Tibial nerve (tissue), 4 donors: ENCODE results near the gene FAHD2A. TPM values are rescaled to one million over a fixed set of nuclear protein-coding genes. Genes with fewer than 3 reads are reported as not detected.

Source experiments
- DNase-seq, 2 donors: peaks; one replicate each; pipeline ENCODE4 v3.0.0-alpha.2; 2019; ENCODE audit warnings: low spot score in 2 of 2
- H3K27ac ChIP-seq, 4 donors: fragments of 200-600 bp; sonication (generic) in 3 of 4; one replicate each; pipeline ENCODE4 v1.5.1; 2017 to 2019; ENCODE audit warnings: mild to moderate bottlenecking in 1 of 4
- H3K27me3 ChIP-seq, 2 donors: fragments of 200-600 bp; sonication (generic) in 1 of 2; one replicate each; pipeline versions ENCODE4 v1.5.1 to v1.6.0; 2017 to 2019
- H3K36me3 ChIP-seq, 3 donors: fragments of 200-600 bp; sonication (generic); one replicate each; pipeline ENCODE4 v1.5.1; 2018 to 2019
- H3K4me1 ChIP-seq, 4 donors: fragments of 200-600 bp; sonication (generic) in 3 of 4; one replicate each; pipeline ENCODE4 v1.5.1; 2017 to 2019
- H3K4me3 ChIP-seq, 4 donors: fragments of 200-600 bp; sonication (generic) in 3 of 4; one replicate each; pipeline ENCODE4 v1.5.1; 2017 to 2019; ENCODE audit warnings: mild to moderate bottlenecking in 1 of 4, moderate library complexity in 1 of 4
- H3K9me3 ChIP-seq, 4 donors: fragments of 200-600 bp; sonication (generic) in 3 of 4; one replicate each; pipeline ENCODE4 v1.5.1; 2017 to 2019
- CTCF ChIP-seq, 5 experiments: fragments of 200-600 bp in 3 of 5; fragments of 450-650 bp in 2 of 5; sonication (generic) in 3 of 5; IDR thresholded peaks; one replicate each; pipeline ENCODE4 v1.5.1; 2016 to 2019; ENCODE audit warnings: antibody characterized with exemption in 5 of 5, mild to moderate bottlenecking in 3 of 5, moderate library complexity in 2 of 5
- EP300 ChIP-seq, 2 donors: sonication (generic); formaldehyde crosslinking; IDR thresholded peaks; one replicate each; pipeline ENCODE4 v1.6.1; 2017; ENCODE audit warnings: antibody characterized with exemption in 2 of 2, mild to moderate bottlenecking in 1 of 2
- POLR2A ChIP-seq, 2 donors: fragments of 450-650 bp; IDR thresholded peaks; one replicate each; pipeline ENCODE4 v1.6.1; 2017; ENCODE audit warnings: antibody characterized with exemption in 2 of 2, mild to moderate bottlenecking in 2 of 2, moderate library complexity in 2 of 2
- WGBS, 2 donors: methylation state at CpG; one replicate each; pipeline ENCODE4 v1.1.5; 2018; 5-methylcytosine and 5-hydroxymethylcytosine counted together
- total RNA-seq, 4 donors: library from RNA; depleted of rRNA; stranded (reverse); fragments of >200 nt; gene quantifications; one replicate each; pipeline ENCODE4 v1.1.0, GENCODE V29; 2016

FAHD2A gene
- total RNA-seq, 4 donors from 2014 or later = 21.0 to 34.5 (median 24.8) TPM

GRCh38 chr2:95390881-95391321 is 11.6 kb upstream of the FAHD2A start:
- TF ChIP-seq CTCF (IDR thresholded peaks at IDR 0.05) = no peak
- TF ChIP-seq POLR2A (IDR thresholded peaks at IDR 0.05) = no peak
- no peak for TF ChIP-seq EP300 (IDR thresholded peaks at IDR 0.05)
- peak overlapping the region in 1 of 4 donors; percentile 50 for H3K27ac ChIP-seq
- H3K4me3 ChIP-seq = no peak overlapping the region
- H3K36me3 ChIP-seq = no peaks in the 10 kb centered on the region
- DNase-seq = no peak
- WGBS, 2 donors = 84 to 86% methylated on average over 9 to 11 of the region's 11 CpGs
- no peaks in the 10 kb centered on the region for H3K27me3 ChIP-seq
- H3K4me1 ChIP-seq = peaks cover 0 to 16% (median 0%) of the 10 kb centered on the region in 4 donors
- H3K9me3 ChIP-seq = no peaks in the 10 kb centered on the region

- TF ChIP-seq POLR2A (IDR thresholded peaks at IDR 0.05) = no peak
- TF ChIP-seq CTCF (IDR thresholded peaks at IDR 0.05) = no peak
- no peak for TF ChIP-seq EP300 (IDR thresholded peaks at IDR 0.05)
- H3K36me3 ChIP-seq = no peaks in the 10 kb centered on the region
- no peaks in the 10 kb centered on the region for H3K27me3 ChIP-seq
- H3K4me1 ChIP-seq = peaks cover 0 to 10% (median 0%) of the 10 kb centered on the region in 4 donors
- H3K27ac ChIP-seq = peak overlapping the region in 1 of 4 donors; percentile 50
- DNase-seq = no peak
- no peaks in the 10 kb centered on the region for H3K9me3 ChIP-seq
- H3K4me3 ChIP-seq = no peak overlapping the region
- 58 to 59% methylated on average over 7 to 8 of the region's 8 CpGs for WGBS, 2 donors
Measured at GRCh38 chr2:95391641-95392310, 10.7 kb upstream of the FAHD2A start.

GRCh38 chr2:95392320-95392719 is 10.2 kb upstream of the FAHD2A start:
- no peaks in the 10 kb centered on the region for H3K27me3 ChIP-seq
- H3K9me3 ChIP-seq = no peaks in the 10 kb centered on the region
- H3K4me3 ChIP-seq = no peak overlapping the region
- H3K36me3 ChIP-seq = no peaks in the 10 kb centered on the region
- 85 to 89% methylated on average over 6 of the region's 6 CpGs for WGBS, 2 donors
- DNase-seq = no peak
- peaks cover 0 to 10% (median 0%) of the 10 kb centered on the region in 4 donors for H3K4me1 ChIP-seq
- no peak overlapping the region for H3K27ac ChIP-seq
- TF ChIP-seq EP300 (IDR thresholded peaks at IDR 0.05) (no peak), CTCF (IDR thresholded peaks at IDR 0.05) (no peak), POLR2A (IDR thresholded peaks at IDR 0.05) (no peak)

GRCh38 chr2:95392730-95393455 is 9.6 kb upstream of the FAHD2A start:
- no peak overlapping the region for H3K27ac ChIP-seq
- no peak overlapping the region for H3K4me3 ChIP-seq
- no peaks in the 10 kb centered on the region for H3K9me3 ChIP-seq
- no peak for TF ChIP-seq EP300 (IDR thresholded peaks at IDR 0.05)
- TF ChIP-seq CTCF (IDR thresholded peaks at IDR 0.05) = no peak
- no peak for TF ChIP-seq POLR2A (IDR thresholded peaks at IDR 0.05)
- DNase-seq = no peak
- H3K27me3 ChIP-seq = no peaks in the 10 kb centered on the region
- WGBS, 2 donors = 85 to 89% methylated on average over 8 of the region's 8 CpGs
- peaks cover 0 to 10% (median 0%) of the 10 kb centered on the region in 4 donors for H3K4me1 ChIP-seq
- no peaks in the 10 kb centered on the region for H3K36me3 ChIP-seq

- H3K27ac ChIP-seq = no peak overlapping the region
- no peaks in the 10 kb centered on the region for H3K36me3 ChIP-seq
- DNase-seq = no peak
Measured at GRCh38 chr2:95393901-95394300, 8.6 kb upstream of the FAHD2A start.

More at GRCh38 chr2:95393901-95394300, 8.6 kb upstream of the FAHD2A start:
- TF ChIP-seq EP300 (IDR thresholded peaks at IDR 0.05) (no peak), CTCF (IDR thresholded peaks at IDR 0.05) (no peak), POLR2A (IDR thresholded peaks at IDR 0.05) (no peak)
- Histone ChIP-seq H3K27me3 (no peaks in the 10 kb centered on the region), H3K4me3 (no peak overlapping the region), H3K4me1 (peaks cover 0 to 6% (median 0%) of the 10 kb centered on the region in 4 donors), H3K9me3 (no peaks in the 10 kb centered on the region)
- WGBS, 2 donors = 91% methylated on average over 6 of the region's 6 CpGs
